Measurements from ENCODE around the gene NKX6-1.

- TF ChIP-seq CTCF (IDR thresholded peaks at IDR 0.05): no peak
- TF ChIP-seq POLR2A (IDR thresholded peaks at IDR 0.05): no peak
Measured at GRCh38 chr4:84530454-84530853, 31.4 kb upstream of the NKX6-1 start.

Measured in lower leg skin (tissue), 3 donors.